Tibial nerve (tissue), 4 donors: ENCODE measurements around the gene WDSUB1. TPM values are rescaled to one million over a fixed set of nuclear protein-coding genes. Genes with fewer than 3 reads are reported as not detected.

Experiments used
- DNase-seq, 2 donors: peaks; one replicate each; pipeline ENCODE4 v3.0.0-alpha.2; 2019; ENCODE audit warnings: low spot score in 2 of 2
- H3K27ac ChIP-seq, 4 donors: fragments of 200-600 bp; sonication (generic) in 3 of 4; one replicate each; pipeline ENCODE4 v1.5.1; 2017 to 2019; ENCODE audit warnings: mild to moderate bottlenecking in 1 of 4
- H3K27me3 ChIP-seq, 2 donors: fragments of 200-600 bp; sonication (generic) in 1 of 2; one replicate each; pipeline versions ENCODE4 v1.5.1 to v1.6.0; 2017 to 2019
- H3K36me3 ChIP-seq, 3 donors: fragments of 200-600 bp; sonication (generic); one replicate each; pipeline ENCODE4 v1.5.1; 2018 to 2019
- H3K4me1 ChIP-seq, 4 donors: fragments of 200-600 bp; sonication (generic) in 3 of 4; one replicate each; pipeline ENCODE4 v1.5.1; 2017 to 2019
- H3K4me3 ChIP-seq, 4 donors: fragments of 200-600 bp; sonication (generic) in 3 of 4; one replicate each; pipeline ENCODE4 v1.5.1; 2017 to 2019; ENCODE audit warnings: mild to moderate bottlenecking in 1 of 4, moderate library complexity in 1 of 4
- H3K9me3 ChIP-seq, 4 donors: fragments of 200-600 bp; sonication (generic) in 3 of 4; one replicate each; pipeline ENCODE4 v1.5.1; 2017 to 2019
- EP300 ChIP-seq, 2 donors: sonication (generic); formaldehyde crosslinking; IDR thresholded peaks; one replicate each; pipeline ENCODE4 v1.6.1; 2017; ENCODE audit warnings: antibody characterized with exemption in 2 of 2, mild to moderate bottlenecking in 1 of 2
- POLR2A ChIP-seq, 2 donors: fragments of 450-650 bp; IDR thresholded peaks; one replicate each; pipeline ENCODE4 v1.6.1; 2017; ENCODE audit warnings: antibody characterized with exemption in 2 of 2, mild to moderate bottlenecking in 2 of 2, moderate library complexity in 2 of 2
- WGBS, 2 donors: methylation state at CpG; one replicate each; pipeline ENCODE4 v1.1.5; 2018; 5-methylcytosine and 5-hydroxymethylcytosine counted together
- total RNA-seq, 4 donors: library from RNA; depleted of rRNA; stranded (reverse); fragments of >200 nt; gene quantifications; one replicate each; pipeline ENCODE4 v1.1.0, GENCODE V29; 2016
- TF ChIP-seq, protein P1 (sequence below), 5 experiments: fragments of 200-600 bp in 3 of 5; fragments of 450-650 bp in 2 of 5; sonication (generic) in 3 of 5; IDR thresholded peaks; one replicate each; pipeline ENCODE4 v1.5.1; 2016 to 2019; ENCODE audit warnings: antibody characterized with exemption in 5 of 5, mild to moderate bottlenecking in 3 of 5, moderate library complexity in 2 of 5

Gene WDSUB1
- total RNA-seq, 4 donors from 2014 or later: 4.3 to 7.0 (median 6.1) TPM

DNA sequence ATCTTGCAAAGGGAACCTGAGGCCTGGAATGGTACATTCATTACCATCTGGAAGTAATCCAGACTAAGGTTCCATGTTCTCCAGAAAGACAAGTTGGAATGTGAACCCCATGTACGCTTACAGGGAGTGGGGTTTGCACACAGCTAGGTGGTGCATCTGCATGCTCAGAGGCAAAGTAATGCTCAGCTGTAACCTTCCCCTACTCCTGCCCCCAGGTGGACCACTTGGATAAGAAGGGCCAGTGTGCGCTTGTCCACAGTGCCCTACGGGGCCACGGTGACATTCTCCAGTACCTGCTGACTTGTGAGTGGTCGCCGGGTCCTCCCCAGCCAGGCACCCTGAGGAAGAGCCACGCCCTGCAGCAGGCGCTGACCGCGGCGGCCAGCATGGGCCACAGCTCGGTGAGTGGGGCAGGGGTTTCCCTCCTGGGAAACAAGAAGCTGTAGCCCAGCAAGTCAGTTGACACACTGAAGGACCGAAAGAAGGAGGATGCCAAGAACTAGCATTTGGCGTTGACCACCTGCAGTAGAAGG is 90.0 kb downstream of the WDSUB1 start:
- H3K9me3 ChIP-seq: no peaks in the 10 kb centered on the region
- no peaks in the 10 kb centered on the region for H3K27me3 ChIP-seq
- H3K36me3 ChIP-seq: peaks cover 0 to 73% (median 0%) of the 10 kb centered on the region in 3 donors
- H3K27ac ChIP-seq: no peak overlapping the region
- no peak for TF ChIP-seq EP300 (IDR thresholded peaks at IDR 0.05)
- TF ChIP-seq, protein P1, sequence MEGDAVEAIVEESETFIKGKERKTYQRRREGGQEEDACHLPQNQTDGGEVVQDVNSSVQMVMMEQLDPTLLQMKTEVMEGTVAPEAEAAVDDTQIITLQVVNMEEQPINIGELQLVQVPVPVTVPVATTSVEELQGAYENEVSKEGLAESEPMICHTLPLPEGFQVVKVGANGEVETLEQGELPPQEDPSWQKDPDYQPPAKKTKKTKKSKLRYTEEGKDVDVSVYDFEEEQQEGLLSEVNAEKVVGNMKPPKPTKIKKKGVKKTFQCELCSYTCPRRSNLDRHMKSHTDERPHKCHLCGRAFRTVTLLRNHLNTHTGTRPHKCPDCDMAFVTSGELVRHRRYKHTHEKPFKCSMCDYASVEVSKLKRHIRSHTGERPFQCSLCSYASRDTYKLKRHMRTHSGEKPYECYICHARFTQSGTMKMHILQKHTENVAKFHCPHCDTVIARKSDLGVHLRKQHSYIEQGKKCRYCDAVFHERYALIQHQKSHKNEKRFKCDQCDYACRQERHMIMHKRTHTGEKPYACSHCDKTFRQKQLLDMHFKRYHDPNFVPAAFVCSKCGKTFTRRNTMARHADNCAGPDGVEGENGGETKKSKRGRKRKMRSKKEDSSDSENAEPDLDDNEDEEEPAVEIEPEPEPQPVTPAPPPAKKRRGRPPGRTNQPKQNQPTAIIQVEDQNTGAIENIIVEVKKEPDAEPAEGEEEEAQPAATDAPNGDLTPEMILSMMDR (IDR thresholded peaks at IDR 0.05): no peak
- TF ChIP-seq POLR2A (IDR thresholded peaks at IDR 0.05): no peak
- peaks cover 0 to 5% (median 0%) of the 10 kb centered on the region in 4 donors for H3K4me1 ChIP-seq
- DNase-seq: no peak
- 92 to 93% methylated on average over 6 to 13 of the region's 14 CpGs for WGBS, 2 donors
- H3K4me3 ChIP-seq: no peak overlapping the region

DNA sequence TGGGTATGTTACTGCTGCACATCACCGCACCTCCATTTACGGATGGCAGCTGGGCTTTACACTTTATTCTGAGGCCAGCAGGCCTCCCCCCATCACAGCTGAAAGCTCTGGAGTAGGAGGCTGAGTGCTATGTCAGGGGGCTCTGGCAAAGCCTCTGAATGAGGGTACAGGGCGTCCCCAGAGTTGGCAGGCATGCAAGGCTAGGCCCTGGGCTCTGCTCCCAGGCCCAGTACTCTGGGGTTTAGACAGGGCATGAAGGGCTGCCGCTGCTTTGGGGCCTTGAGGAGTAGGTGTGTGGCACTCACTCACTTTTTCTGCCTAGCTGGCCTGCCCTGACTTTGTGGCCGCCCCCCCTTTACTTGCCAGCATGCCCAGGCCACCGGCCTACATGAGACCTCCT is 90.8 kb downstream of the WDSUB1 start:
- no peak overlapping the region for H3K27ac ChIP-seq
- WGBS, 2 donors: 88 to 94% methylated on average over 6 of the region's 6 CpGs

DNA sequence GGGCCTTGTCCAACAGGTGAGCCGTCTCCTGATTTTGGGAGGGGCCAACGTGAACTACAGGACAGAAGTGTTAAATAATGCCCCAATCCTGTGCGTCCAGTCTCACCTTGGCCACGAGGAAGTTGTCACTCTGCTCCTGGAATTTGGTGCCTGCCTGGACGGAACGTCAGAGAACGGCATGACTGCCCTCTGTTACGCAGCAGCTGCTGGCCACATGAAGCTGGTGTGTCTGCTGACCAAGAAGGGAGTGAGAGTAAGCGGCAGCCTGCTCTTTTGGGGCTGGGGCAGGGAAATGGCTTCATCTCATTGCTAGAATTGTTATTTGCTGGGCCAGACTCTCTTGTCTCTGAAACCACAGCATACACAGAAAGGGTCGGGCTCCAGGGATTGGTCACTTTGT is 92.3 kb downstream of the WDSUB1 start:
- Histone ChIP-seq H3K4me3 (no peak overlapping the region), H3K27ac (no peak overlapping the region), H3K36me3 (peaks cover 0 to 77% (median 2%) of the 10 kb centered on the region in 3 donors), H3K9me3 (no peaks in the 10 kb centered on the region), H3K27me3 (no peaks in the 10 kb centered on the region), H3K4me1 (no peaks in the 10 kb centered on the region)
- WGBS, 2 donors: 94% methylated on average over 10 of the region's 10 CpGs
- TF ChIP-seq EP300 (IDR thresholded peaks at IDR 0.05) (no peak), POLR2A (IDR thresholded peaks at IDR 0.05) (no peak)
- TF ChIP-seq, protein P1 (IDR thresholded peaks at IDR 0.05): no peak
- no peak for DNase-seq

More for the DNA sequence above, 90.8 kb downstream of the WDSUB1 start:
- Histone ChIP-seq H3K4me3 (no peak overlapping the region), H3K27me3 (no peaks in the 10 kb centered on the region), H3K4me1 (peaks cover 0 to 2% (median 0%) of the 10 kb centered on the region in 4 donors), H3K36me3 (peaks cover 0 to 73% (median 0%) of the 10 kb centered on the region in 3 donors), H3K9me3 (no peaks in the 10 kb centered on the region)
- TF ChIP-seq EP300 (IDR thresholded peaks at IDR 0.05) (no peak), POLR2A (IDR thresholded peaks at IDR 0.05) (no peak)
- TF ChIP-seq, protein P1 (IDR thresholded peaks at IDR 0.05): no peak
- DNase-seq: no peak

DNA sequence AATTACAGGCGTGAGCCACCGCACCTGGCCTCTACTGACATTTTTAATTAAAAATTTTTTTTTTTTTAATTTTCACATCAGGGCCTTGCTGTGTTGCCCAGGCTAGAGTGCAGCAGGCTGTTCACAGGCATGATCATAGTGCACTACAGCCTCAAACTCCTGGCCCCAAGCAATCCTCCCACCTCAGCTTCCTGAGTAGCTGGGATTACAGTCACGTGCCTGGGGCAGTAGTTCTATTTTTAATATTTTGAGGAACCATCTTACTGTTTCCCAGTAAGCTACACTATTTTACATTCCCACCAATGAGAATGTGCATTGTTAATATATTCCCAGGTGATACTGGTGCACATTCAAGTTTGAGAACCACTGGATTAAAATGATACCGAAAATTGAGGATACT is 92.7 kb downstream of the WDSUB1 start:
- Histone ChIP-seq H3K27ac (no peak overlapping the region), H3K4me3 (no peak overlapping the region), H3K27me3 (no peaks in the 10 kb centered on the region), H3K9me3 (no peaks in the 10 kb centered on the region), H3K36me3 (peaks cover 0 to 77% (median 2%) of the 10 kb centered on the region in 3 donors), H3K4me1 (no peaks in the 10 kb centered on the region)
- TF ChIP-seq EP300 (IDR thresholded peaks at IDR 0.05) (no peak), POLR2A (IDR thresholded peaks at IDR 0.05) (no peak)
- TF ChIP-seq, protein P1 (IDR thresholded peaks at IDR 0.05): no peak
- WGBS, 2 donors: 91 to 94% methylated on average over 4 of the region's 4 CpGs
- DNase-seq: no peak

DNA sequence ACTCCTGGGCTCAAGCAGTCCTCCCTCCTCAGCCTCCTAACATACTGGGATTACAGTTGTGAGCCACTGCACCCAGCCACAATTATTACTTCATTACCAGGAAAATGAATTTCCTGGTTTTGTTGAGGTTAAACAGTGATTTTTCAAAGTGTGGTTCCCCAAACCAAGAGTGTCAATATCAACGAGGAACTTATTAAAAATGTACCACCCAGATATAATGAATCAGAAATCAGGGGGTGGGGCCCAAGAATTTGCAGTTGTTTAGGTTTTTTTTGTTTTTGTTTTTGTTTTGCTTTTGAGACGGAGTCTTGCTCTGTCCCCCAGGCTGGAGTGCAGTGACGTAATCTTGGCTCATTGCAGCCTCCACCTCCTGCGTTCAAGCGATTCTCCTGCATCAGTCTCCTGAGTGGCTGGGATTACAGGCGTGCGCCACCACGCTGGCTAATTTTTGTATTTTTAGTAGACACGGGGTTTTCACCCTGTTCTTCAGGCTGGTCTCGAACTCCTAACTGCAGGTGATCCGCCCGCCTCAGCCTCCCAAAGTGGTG is 94.1 kb downstream of the WDSUB1 start:
- Histone ChIP-seq H3K36me3 (peaks cover 0 to 74% (median 2%) of the 10 kb centered on the region in 3 donors), H3K27me3 (no peaks in the 10 kb centered on the region), H3K4me1 (no peaks in the 10 kb centered on the region), H3K9me3 (no peaks in the 10 kb centered on the region), H3K4me3 (no peak overlapping the region), H3K27ac (no peak overlapping the region)
- TF ChIP-seq POLR2A (IDR thresholded peaks at IDR 0.05) (no peak), EP300 (IDR thresholded peaks at IDR 0.05) (no peak)
- TF ChIP-seq, protein P1 (IDR thresholded peaks at IDR 0.05): no peak
- no peak for DNase-seq
- WGBS, 2 donors: 89 to 91% methylated on average over 12 of the region's 12 CpGs
